ENCODE results near the gene SHISA6.

DNA sequence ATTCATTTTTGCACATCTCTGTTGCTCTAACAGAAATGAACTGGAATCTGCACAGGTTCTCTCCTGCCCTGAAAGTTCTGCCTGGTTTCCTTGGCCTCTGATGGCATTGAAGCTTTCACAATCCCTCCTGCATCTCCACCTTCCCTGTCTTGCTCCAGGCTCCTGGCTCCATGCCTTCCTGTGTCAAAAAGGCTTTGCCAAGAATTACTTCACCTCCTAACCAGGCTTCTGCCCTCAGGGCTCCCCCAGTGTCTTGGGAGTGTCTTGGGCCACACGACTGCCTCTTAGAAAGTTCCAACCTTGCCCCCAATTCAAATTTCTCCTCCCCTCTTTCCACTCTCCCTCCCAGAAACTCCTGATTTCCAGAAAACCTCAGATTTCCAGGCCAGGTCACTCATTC is 320.3 kb downstream of the SHISA6 start:
- TF ChIP-seq POLR2AphosphoS5 (IDR thresholded peaks at IDR 0.05; ENCODE audit: low read depth, low read length): no peak
- TF ChIP-seq, protein P1, sequence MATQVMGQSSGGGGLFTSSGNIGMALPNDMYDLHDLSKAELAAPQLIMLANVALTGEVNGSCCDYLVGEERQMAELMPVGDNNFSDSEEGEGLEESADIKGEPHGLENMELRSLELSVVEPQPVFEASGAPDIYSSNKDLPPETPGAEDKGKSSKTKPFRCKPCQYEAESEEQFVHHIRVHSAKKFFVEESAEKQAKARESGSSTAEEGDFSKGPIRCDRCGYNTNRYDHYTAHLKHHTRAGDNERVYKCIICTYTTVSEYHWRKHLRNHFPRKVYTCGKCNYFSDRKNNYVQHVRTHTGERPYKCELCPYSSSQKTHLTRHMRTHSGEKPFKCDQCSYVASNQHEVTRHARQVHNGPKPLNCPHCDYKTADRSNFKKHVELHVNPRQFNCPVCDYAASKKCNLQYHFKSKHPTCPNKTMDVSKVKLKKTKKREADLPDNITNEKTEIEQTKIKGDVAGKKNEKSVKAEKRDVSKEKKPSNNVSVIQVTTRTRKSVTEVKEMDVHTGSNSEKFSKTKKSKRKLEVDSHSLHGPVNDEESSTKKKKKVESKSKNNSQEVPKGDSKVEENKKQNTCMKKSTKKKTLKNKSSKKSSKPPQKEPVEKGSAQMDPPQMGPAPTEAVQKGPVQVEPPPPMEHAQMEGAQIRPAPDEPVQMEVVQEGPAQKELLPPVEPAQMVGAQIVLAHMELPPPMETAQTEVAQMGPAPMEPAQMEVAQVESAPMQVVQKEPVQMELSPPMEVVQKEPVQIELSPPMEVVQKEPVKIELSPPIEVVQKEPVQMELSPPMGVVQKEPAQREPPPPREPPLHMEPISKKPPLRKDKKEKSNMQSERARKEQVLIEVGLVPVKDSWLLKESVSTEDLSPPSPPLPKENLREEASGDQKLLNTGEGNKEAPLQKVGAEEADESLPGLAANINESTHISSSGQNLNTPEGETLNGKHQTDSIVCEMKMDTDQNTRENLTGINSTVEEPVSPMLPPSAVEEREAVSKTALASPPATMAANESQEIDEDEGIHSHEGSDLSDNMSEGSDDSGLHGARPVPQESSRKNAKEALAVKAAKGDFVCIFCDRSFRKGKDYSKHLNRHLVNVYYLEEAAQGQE (IDR thresholded peaks at IDR 0.05; ENCODE audit: insufficient read depth in 1 of 2, low read depth in 2 of 2, low read length in 2 of 2): no peak
- no peak for TF ChIP-seq TAF1 (IDR thresholded peaks at IDR 0.05; ENCODE audit: borderline replicate concordance, insufficient read depth, low read length)

All from PFSK-1 (cell line).